ENCODE results near the gene EPS8.
"Not testable (repeated sequence)": the region's sequence is repeated elsewhere in the genome, so short reads cannot be mapped to it uniquely, and the experiment has no call there.

Gene EPS8

DNA sequence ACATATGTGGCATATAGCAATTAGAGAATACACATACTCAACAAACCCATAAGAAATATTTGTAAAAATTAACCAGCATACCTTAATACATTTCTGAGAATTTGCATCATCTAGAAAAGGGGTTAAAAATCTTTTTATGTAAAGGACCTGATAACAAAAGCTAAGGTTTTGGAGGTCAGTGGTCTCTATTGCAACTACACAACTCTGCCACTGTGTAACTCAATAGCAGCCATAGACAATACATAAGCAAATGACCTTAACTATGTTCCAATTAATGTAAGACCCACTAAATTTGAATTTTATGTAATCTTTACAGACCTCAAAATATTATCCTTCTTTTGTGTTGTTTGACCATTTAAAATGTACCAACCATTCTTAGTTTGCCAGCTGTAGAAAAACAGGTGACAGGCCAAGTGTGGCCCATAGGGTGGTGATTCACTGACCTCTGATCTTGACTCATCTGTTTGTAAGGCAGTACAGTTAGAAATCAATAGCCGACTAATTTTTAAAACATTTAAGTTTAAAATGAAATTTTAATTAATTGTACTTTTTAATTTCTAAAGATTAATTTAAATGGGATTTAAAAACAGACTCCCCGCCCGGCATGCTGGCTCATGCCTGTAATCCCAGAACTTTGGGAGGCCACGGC lies 7.4 kb upstream of the EPS8 start:
- no peak for DNase-seq

DNA sequence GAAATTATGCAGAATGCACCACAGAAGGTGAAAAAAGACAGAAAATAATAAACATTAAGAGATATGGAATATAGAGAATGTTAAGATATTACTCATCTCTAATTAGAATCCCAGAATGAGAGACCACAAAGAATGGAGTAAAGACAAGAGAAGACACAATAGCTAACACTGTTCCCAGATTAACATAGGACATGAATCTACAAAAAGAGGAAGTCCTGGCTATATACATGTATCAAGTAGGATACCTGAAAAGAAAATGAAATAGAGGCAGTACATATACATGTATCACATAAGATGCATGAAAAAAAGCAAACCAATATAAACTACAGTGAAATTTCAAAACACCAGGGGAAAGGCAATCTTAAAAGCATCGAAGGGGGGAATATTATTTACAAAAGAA lies 5.6 kb upstream of the EPS8 start:
- no peak for DNase-seq

DNA sequence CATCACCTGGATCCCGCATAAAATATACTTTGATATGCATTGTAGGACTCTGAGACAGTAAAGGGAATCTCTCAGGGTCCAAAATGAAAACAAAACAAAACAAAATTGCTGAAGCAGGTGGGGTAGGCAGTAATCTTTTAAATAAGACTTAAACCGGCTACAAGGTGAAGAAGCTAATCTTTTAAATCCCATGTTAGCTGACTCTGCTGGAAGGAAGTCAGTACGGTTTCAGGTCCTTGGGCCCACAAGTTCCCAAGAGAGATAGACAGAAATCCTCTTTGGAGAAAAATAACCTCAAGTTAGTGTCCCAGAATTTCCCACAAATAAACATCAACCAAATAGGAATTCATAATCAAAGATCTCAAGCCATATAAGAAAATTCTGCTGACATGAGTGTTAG lies 5.0 kb upstream of the EPS8 start:
- no peak for DNase-seq

DNA sequence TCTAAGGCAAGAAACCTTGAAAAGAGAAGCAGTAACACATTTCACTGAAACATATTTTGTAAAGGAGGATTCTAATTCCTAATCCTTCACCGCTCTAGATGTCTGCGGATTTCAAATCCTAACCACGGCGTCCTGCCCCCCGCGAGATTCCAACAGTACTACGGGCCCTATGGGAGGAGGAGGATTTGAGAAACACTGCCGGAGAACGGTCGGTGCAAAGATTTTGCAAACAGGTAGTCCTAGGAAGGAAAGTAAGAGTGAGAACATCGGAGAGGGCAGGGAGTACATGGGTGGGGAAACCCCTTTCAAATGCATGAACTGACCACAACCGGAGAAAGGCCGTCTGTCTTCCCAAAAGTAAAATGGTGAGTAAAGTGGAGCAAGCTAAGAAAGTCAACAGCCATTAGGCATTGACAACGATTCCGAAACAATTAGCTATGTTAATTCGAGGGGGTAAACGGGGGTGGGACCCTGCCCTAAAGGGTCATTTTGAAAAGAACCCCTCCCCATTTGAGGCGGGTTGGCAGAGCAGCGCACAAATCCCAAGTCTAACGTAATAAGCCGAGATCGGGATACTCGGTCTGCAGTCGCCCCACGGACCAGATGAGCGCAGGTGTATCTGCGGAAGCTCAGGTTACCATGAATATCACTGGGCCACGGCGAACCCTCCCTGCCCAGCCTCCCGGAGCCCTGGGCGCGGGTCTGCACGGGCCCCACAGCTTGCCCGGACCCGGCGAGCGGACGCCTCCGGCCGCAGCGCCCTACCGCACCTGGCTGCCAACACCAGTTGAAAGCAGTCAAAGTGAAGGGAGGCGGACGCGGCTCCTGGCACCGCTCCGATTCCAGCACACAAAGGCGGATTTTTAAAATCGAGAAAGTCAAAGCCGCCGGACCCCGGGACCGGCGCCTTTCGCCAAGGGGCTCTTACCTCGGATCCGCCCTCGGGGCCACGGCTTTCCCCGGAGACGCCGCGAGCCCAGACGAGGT lies 662 bp downstream of the EPS8 start:
- DNase-seq, result peak; percentile 32

DNA sequence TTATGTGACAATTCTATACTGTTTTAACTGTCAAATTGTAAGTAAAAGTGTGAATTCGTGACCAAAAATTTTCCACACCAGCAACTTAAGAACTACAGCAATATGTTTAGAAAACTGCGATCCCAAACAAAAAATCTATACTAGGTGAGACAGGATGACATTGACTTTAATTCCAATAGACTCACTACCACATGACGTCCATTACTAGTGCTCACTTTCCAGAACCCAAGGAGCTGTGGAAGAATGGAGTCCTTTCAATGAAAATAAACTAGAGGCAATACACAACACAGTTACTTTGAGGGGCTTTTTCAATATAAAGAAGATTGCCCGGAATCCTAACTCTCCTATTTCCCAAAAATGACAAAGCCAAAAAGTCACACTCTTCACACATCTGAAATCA lies 1.4 kb downstream of the EPS8 start:
- DNase-seq, result no peak

DNA sequence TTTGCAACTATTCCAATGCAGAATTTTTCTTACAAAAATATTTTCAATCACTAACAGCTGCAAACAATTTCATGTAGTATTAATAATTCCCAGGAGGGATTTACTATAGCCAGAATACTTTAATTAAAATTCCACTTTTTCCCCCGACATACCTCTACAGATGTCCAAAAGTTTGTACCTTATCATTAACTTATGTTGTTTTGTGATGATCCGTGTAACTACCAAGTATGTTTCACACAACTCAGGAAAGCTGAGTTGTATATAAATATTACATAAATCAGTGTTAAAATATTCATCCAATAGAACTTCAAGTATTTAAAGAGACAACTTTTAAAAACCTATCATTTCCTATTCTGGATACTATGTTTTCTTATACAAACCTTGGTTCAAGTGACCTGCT lies 2.4 kb downstream of the EPS8 start:
- DNase-seq, result no peak

DNA sequence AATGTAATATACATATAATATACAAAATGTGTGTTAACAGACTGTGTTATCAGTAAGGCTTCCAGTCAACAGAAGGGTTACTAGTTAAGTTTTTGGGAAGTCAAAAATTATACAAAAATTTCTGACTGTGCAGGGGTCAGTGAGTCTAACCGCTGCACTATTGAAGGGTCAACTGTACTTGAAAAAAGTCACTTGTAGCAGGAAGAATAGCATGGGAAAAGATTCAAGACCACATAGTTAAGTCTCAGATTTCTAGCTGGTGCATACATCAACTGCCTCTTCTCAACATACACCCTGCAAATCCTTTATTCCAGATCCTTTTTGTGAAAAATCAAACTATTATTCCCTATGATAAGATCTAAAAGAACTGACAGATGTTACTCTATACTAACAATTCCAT lies 5.9 kb downstream of the EPS8 start:
- no peak for DNase-seq

DNA sequence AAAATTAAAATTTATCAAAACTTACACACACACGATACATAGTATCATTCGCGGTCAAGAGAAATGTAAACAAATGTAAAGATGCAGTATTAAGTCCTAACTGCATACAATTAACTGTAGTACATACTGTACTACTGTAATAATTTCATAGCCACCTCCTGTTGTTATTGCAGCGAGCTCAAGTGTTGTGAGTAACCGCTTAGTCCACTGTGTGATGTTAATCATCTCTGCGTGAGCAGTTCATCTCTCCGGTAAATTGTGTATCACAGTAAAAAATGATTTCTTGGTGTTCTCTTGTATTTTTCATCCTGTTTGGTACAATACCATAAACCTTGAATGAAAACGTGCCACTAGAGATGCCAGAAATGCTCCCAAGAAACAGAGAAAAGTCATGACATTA lies 6.5 kb downstream of the EPS8 start:
- DNase-seq, result no peak

DNA sequence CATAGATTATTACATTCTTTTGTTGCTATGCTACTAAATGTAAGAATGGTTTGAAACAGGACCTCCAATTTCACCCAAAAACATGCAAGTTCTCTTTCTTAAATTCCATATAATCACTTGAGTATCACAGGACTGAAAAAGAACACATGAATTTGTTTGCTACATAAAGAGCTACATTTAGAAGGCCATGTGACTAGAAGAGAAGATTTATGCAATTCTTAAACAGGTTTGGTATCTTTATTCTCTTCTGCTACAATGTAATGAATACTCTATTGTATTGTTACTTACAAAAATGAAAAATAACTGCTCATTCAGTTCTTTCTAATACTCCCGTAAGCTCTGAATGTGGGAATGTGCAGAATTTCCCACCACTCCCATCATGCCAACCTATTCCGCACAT lies 9.3 kb downstream of the EPS8 start:
- DNase-seq, result no peak

DNA sequence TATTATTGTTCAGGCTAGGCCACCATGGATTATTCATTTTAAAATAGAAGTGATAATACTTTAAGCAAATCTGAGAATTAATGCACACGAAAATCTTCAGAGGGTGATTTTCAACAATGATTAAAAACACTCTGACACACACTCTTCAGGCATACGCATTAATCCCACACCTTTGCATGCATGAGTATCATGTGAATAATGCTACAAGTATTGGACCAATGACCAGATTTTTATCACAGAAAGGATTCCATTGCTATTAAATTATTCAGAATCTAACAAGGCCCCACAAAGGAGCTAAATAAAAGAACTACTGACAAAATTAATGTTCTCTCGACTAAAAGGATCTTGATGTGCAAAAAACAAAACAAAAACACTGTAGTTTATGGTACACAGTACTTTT lies 11.1 kb downstream of the EPS8 start:
- DNase-seq, result no peak

DNA sequence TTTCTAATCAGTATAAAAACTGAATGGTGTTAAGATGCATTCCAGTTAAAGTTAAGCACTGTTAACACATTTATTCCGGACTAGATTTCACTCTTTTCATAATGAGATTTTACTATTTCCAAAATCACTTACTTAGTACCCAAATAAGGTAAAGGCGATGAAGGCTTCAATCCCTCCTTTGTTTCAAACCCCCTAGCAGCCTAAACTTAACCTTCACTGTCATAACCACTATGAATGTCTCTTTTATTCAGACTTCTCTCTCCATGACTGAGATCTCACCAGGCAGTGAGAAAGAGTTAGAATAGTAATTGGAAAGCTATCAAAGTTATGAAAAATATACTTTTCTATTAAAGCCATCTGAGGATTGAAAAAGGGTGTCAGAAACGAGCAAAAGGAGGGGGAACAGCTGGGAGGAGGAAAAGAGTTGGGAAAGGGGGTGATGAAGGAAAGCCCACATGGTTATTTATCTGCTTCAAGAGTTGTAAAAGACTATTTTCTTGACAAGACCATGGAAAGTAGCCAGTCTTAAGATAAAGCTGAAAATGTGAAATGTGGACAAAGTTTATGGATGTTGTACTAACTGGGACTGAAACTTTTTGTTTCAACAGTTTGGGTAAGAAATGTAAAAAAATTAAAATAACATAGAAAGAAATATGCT lies 11.7 kb downstream of the EPS8 start:
- no peak for DNase-seq

DNA sequence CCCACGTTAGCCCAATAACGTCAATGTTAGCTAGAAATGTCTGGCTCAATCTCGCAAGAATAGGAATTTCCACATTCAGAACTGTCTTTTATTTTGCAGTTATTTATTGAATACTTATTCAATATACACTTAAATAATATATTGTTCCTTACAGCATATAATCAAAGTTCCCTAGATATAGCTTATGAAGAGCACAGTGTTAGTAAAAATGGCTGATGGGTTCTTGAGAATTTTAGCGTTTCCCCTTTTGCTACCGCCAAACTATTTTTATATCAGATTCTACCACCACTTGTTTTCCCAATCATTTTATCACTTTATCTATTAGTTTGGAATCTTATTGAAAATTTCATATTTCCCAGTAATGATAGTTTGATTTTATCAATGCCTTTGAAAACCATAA lies 12.7 kb downstream of the EPS8 start:
- no peak for DNase-seq

DNA sequence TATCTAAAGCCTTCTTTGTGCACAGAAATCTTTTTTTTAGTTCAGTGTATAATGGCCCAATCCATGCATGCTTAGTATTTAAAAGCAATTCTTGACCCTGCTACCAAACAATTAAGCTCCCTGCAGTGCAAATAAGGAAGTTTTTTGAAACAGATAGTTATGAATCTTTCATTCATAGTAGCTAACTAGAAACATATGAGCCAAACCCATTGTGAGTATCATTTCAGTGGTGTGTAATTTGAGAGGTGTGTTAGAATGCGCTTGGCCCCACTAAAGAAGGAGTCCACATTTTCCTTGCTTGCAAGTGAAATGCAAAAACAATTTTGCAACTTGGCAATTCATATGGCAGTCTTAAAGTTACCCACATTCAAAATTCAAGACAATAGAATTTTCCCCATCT lies 14.4 kb downstream of the EPS8 start:
- DNase-seq, result no peak

DNA sequence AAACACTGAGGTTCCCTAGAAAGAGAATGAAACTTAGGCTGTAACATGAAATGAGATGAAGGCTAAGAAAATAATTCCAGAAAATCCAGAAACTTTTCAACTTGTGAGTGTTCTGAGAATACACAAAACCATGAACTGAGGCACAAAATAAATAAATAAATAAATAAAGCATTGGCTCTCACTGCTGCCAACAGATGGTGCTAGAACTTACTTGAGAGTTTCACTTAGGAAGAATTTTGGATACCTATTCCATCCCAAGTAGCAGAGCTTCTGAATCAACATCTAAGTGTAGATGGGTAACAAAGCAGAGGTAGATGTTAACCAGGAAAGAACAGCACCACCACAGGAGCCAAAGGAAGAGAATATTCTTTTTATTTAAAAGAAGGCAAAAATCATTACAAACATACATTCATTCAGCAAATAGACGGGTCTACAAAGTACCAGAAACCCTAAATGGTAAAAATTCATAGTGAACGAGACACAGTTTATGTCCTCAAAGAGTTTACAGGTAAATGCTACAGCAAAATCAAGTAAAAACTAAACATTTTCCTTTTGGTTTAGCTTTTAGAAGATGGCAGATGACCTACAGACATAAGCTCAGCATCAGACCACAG lies 16.7 kb downstream of the EPS8 start:
- DNase-seq, result no peak

DNA sequence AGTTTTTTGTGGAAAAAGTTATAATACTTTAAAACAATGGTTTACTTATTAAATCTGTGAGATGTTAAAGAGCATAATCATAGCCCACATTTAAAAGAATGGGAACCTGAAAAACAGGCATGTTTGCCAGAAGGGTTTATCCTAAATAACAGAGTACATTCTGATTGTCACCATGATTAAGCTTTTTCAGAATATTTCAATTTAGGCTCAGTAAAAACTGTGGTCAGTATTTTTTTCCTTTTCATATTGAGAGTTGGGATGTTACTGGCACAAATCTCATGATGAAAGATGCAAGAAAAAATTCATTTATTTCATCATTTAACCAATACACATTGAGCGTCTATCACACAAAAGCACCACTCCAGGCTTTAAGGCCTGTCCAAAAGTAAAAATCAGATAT lies 18.6 kb downstream of the EPS8 start:
- DNase-seq, result no peak

DNA sequence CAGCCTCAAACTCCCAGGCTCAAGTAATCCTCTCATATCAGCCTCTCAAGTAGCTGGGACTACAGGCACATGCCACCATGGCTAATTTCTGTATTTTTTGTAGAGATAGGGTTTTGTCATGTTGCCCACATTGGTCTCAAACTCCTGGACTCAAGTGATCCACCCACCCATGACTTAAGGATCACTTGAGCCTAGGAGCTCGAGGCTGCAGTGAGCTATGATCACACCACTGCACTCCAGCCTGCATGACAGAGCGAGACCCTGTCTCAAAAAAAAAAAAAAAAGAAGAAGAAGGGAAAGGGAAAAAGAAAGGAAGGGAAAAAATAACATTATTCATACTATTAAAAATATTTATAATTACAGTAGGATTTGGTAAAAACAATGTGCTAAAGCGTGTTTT lies 19.2 kb downstream of the EPS8 start:
- no peak for DNase-seq

DNA sequence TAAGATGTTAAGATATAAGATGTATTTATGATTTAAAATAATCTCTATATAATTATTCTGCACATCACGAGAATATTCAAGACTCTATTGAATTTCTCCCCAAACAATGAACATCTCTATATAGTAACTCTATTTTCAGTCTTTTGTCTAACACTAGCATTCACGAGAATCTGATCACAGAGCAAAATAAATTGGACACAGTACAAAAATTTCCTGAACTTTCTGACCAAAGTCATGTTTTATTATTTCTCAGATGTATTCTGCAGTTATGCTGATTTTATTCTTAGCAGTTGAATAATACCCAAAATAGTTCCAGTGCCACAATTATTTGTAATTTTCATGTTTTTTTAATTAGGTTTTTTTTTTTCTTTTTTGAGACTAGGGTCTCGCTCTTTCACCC lies 19.6 kb downstream of the EPS8 start:
- DNase-seq, result no peak

DNA sequence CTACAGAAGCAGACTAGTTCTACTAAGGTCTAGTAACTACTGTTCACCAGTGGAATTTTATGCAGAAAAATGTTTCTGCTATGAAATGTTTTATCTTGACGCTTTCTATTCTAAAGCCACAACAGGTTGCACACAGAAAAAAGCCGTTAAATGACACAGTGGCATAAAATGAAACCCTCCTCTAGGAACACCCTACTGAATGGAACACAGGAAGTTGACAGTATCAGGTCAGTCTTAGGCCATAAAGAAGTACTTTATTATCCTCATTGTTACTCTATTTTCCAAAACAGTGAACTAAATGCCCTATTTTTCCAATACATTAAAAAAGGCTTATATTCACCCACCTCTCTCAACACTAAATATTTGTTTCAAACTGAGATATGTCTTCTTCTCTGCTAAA lies 21.9 kb downstream of the EPS8 start:
- no peak for DNase-seq

DNA sequence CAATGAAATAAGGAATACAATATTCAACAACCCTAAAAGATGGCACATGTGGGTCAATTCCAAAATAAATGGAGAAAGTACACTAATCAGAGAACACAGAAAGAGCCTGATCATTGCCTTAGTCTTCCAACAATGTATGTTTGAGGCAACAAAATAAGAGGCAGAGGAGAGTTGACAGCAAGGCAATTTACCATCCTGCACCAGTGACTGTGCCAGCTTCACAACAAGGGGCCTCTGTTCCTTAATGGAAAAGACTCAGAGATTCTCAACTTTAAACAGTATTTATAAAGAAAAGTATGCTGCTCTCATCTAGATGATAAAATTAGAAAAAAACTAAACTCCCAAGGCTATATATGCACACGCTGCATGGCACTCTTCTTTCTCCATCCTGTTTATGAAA lies 25.9 kb downstream of the EPS8 start:
- no peak for DNase-seq

DNA sequence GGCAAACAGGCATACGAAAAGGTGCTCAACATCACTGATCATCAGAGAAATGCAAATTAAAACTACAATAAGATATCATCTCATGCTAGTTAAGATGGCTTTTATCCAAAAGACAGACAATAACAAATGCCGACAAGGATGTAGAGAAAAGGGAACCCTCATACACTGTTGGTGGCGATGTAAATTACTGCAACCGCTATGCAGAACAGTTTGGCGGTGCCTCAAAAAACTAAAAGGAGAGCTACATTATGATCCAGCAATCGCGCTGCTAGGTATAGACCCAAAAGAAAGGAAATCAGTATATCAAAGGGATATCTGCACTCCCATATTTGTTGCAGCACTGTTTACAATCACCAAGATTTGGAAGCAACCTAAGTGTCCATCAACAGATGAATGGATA lies 27.0 kb downstream of the EPS8 start:
- not testable (repeated sequence) for DNase-seq

DNA sequence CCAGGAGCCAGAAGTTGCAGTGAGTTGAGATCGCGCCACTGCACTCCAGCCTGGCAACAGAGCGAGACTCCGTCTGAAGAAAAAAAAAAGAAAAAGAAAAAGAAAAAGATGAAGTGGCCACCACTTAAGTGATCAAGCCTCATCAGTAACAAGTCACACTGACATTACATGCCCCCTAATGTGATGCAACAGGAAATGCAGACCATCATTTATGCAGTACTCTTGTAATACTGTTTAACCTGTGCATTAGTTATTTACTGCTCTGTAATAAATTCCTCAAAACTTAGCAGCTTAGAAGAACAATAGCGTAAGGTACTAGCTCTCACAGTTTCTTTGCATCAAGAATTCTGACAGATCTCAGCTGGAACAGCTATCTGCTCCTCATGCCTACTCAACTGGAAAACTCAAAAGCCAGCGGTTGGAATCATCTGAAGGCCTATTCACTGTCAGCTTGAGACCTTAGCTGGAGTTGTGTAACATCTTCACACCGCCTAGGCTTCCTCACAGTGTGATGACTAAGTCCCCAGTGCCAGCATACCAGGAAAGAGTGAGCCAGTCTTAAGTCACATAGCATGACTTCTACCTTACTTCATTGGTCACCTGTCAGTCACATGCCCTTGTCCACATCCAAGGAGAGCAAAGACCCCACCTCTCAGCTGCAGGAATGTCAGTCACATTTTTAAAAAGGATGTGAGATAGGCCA lies 31.5 kb downstream of the EPS8 start:
- DNase-seq, result no peak

DNA sequence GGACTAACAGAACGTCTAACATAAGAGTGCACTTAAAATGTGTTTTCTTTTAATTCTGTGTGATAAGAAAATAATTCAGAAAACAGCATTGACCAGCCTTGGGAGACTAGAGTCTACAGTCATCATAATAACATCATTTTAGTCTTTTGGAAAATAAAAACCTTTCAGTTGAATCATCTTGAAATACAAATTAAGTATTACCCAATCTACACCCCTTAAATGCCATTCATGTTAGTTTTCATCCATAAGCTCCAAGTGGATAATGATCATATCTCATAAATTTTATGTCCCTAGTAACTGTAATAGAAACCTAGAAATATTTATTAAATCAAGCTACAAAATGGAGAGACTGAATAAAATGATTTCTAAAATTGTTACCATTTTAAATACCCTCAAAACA lies 32.4 kb downstream of the EPS8 start:
- no peak for DNase-seq

DNA sequence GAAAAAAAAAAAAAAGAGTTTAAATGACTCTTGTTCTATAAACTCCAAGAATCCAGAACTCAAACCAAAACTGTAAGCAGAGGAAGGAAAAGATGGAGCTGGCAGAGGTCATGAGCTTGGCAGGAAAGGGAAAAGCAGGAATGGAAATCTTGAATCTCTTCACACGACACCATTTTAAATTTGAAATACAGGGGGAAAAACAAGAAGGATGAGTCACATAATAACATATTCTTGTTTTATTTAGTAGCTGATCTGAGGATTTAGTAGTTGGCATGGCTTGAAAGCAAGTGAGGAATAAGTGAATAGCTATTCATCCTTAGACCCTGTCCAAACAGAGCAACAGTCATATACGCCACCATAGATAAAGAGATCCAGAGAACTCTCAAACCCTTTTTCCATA lies 35.0 kb downstream of the EPS8 start:
- DNase-seq, result no peak
